IMR-90 (cell line): ENCODE measurements around the gene USP31. TPM values are rescaled to one million over a fixed set of nuclear protein-coding genes. Genes with fewer than 3 reads are reported as not detected.

Source experiments
- ATAC-seq: fragments of 200-7000 bp; cut with Tn5 transposase; 2 replicates; pipeline ENCODE4 v1.9.1; 2020; ENCODE audit warnings: low read depth, mild to moderate bottlenecking, moderate library complexity
- BruUV-seq: library from RNA; stranded (reverse); fragments of 400-500 nt; replicated peaks from 2 replicates; lab custom pipeline; 2021; lab: Mats Ljungman, UMichigan
- CTCF ChIA-PET: fragments of 300-600 bp; formaldehyde crosslinking; extraction: SDS; loops from one replicate; lab custom pipeline; 2021; ENCODE audit warnings: antibody characterized with exemption; lab: Yijun Ruan, JAX
- POLR2A ChIA-PET: fragments of 300-600 bp; sonication (Branson Sonifier 250); formaldehyde crosslinking; loops from one replicate; lab custom pipeline; 2022; ENCODE audit warnings: antibody characterized with exemption; ENCODE audit not compliant: unreplicated experiment; lab: Charles Lee
- DNase-seq: peaks from one replicate; pipeline ENCODE4 v3.0.0; 2013
- H2AFZ ChIP-seq: replicated peaks from 2 replicates; pipeline ENCODE3; 2013; ENCODE audit warnings: low read length, mild to moderate bottlenecking; ENCODE audit not compliant: poor library complexity
- H2AK5ac ChIP-seq: 2 replicates; pipeline ENCODE4 v1.6.1; 2013; ENCODE audit warnings: low read depth, low read length, inconsistent platforms
- H2AK9ac ChIP-seq: replicated peaks from 2 replicates; pipeline ENCODE3; 2013; ENCODE audit warnings: mild to moderate bottlenecking, low read depth, low read length, moderate library complexity; ENCODE audit not compliant: poor library complexity
- H2BK120ac ChIP-seq: 2 replicates; pipeline ENCODE4 v1.6.1; 2013; ENCODE audit warnings: low read depth, low read length, inconsistent platforms
- H2BK15ac ChIP-seq: 3 replicates; pipeline ENCODE4 v1.6.1; 2013; ENCODE audit warnings: low read depth, low read length, inconsistent platforms
- H2BK20ac ChIP-seq: 2 replicates; pipeline ENCODE4 v1.6.1; 2013; ENCODE audit warnings: low read depth, mild to moderate bottlenecking, inconsistent platforms, low read length, moderate library complexity
- H2BK5ac ChIP-seq: 2 replicates; pipeline ENCODE4 v1.6.1; 2013; ENCODE audit warnings: mild to moderate bottlenecking, low read depth, low read length, inconsistent platforms; ENCODE audit not compliant: poor library complexity, severe bottlenecking
- H3K14ac ChIP-seq: replicated peaks from 2 replicates; pipeline ENCODE4 v1.6.1; 2013; ENCODE audit warnings: low read depth, low read length, inconsistent platforms
- H3K18ac ChIP-seq: 2 replicates; pipeline ENCODE4 v1.6.1; 2013; ENCODE audit warnings: low read depth, low read length, control low read depth
- H3K23ac ChIP-seq: 2 replicates; pipeline ENCODE4 v1.6.1; 2013; ENCODE audit warnings: low read depth, low read length, inconsistent platforms
- H3K27ac ChIP-seq: 2 replicates; pipeline ENCODE4 v1.5.1; 2013; ENCODE audit warnings: mild to moderate bottlenecking, control low read depth, low read length; ENCODE audit not compliant: insufficient read depth
- H3K27me3 ChIP-seq: 2 replicates; pipeline ENCODE4 v1.6.1; 2013; ENCODE audit warnings: low read length; ENCODE audit not compliant: control insufficient read depth, insufficient read depth
- H3K36me3 ChIP-seq: 2 replicates; pipeline ENCODE4 v1.6.1; 2013; ENCODE audit warnings: low read length, mixed read lengths; ENCODE audit not compliant: control insufficient read depth, insufficient read depth
- H3K4ac ChIP-seq: 2 replicates; pipeline ENCODE4 v1.6.1; 2013; ENCODE audit warnings: low read depth, low read length, inconsistent platforms
- H3K4me1 ChIP-seq: 2 replicates; pipeline ENCODE4 v1.6.1; 2013; ENCODE audit warnings: low read length, mixed read lengths; ENCODE audit not compliant: control insufficient read depth, insufficient read depth
- H3K4me2 ChIP-seq: 2 replicates; pipeline ENCODE4 v1.6.1; 2013; ENCODE audit warnings: low read depth, mild to moderate bottlenecking, control low read depth, low read length, moderate library complexity
- H3K4me3 ChIP-seq: 2 replicates; pipeline ENCODE4 v1.5.1; 2013; ENCODE audit warnings: low read depth, mild to moderate bottlenecking, control low read depth, low read length, moderate library complexity; ENCODE audit not compliant: insufficient read depth
- H3K56ac ChIP-seq: 2 replicates; pipeline ENCODE4 v1.6.1; 2013; ENCODE audit warnings: low read length, inconsistent platforms; ENCODE audit not compliant: insufficient read depth; ENCODE audit errors: extremely low read depth
- H3K79me1 ChIP-seq, 2 experiments: 2 replicates each; pipeline ENCODE4 v1.6.1; 2013; ENCODE audit warnings: low read length in 2 of 2, inconsistent platforms in 1 of 2, low read depth in 1 of 2
- H3K9ac ChIP-seq: 2 replicates; pipeline ENCODE4 v1.6.1; 2013; ENCODE audit warnings: low read depth, low read length, control low read depth
- H3K9me1 ChIP-seq: 2 replicates; pipeline ENCODE4 v1.6.1; 2013; ENCODE audit warnings: low read length, inconsistent platforms; ENCODE audit not compliant: insufficient read depth
- H3K9me3 ChIP-seq: 2 replicates; pipeline ENCODE4 v1.6.1; 2013; ENCODE audit warnings: low read length; ENCODE audit not compliant: control insufficient read depth, insufficient read depth
- H4K20me1 ChIP-seq: 2 replicates; pipeline ENCODE4 v1.6.1; 2013; ENCODE audit warnings: low read length, inconsistent platforms; ENCODE audit not compliant: insufficient read depth
- H4K5ac ChIP-seq: 2 replicates; pipeline ENCODE4 v1.6.1; 2013; ENCODE audit warnings: mild to moderate bottlenecking, low read depth, low read length, control low read depth
- H4K8ac ChIP-seq, 2 experiments: 2 replicates each; pipeline ENCODE4 v1.6.1; 2013; ENCODE audit warnings: low read depth in 2 of 2, low read length in 2 of 2, control low read depth in 1 of 2, inconsistent platforms in 1 of 2
- H4K91ac ChIP-seq: 2 replicates; pipeline ENCODE4 v1.6.1; 2013; ENCODE audit warnings: low read depth, low read length, inconsistent platforms; ENCODE audit not compliant: insufficient read depth
- BHLHE40 ChIP-seq: fragments of 150-350 bp; IDR thresholded peaks from 2 replicates; pipeline ENCODE4 v1.6.1; 2016; ENCODE audit warnings: mild to moderate bottlenecking, low read depth, low read length
- CEBPB ChIP-seq: IDR thresholded peaks from 2 replicates; pipeline ENCODE4 v1.6.1; 2012; ENCODE audit warnings: low read depth, low read length, improper control_type of control experiment
- CHD1 ChIP-seq: IDR thresholded peaks from 2 replicates; pipeline ENCODE4 v1.6.1; 2012; ENCODE audit warnings: low read depth, low read length, improper control_type of control experiment
- FOS ChIP-seq: fragments of 150-350 bp; IDR thresholded peaks from 2 replicates; pipeline ENCODE4 v1.6.1; 2016; ENCODE audit warnings: low read depth, low read length
- MAFK ChIP-seq: IDR thresholded peaks from 2 replicates; pipeline ENCODE4 v1.6.1; 2012; ENCODE audit warnings: low read depth, low read length, improper control_type of control experiment
- MAZ ChIP-seq: IDR thresholded peaks from 2 replicates; pipeline ENCODE4 v1.6.1; 2012; ENCODE audit warnings: low read depth, mild to moderate bottlenecking, low read length, improper control_type of control experiment, moderate library complexity, borderline replicate concordance
- MXI1 ChIP-seq: IDR thresholded peaks from 2 replicates; pipeline ENCODE4 v1.6.1; 2012; ENCODE audit warnings: low read depth, mild to moderate bottlenecking, low read length, moderate library complexity, borderline replicate concordance
- NFE2L2 ChIP-seq: fragments of 150-350 bp; IDR thresholded peaks from 2 replicates; pipeline ENCODE4 v1.6.1; 2016; ENCODE audit warnings: low read depth, mild to moderate bottlenecking, low read length
- POLR2A ChIP-seq: IDR thresholded peaks from 2 replicates; pipeline ENCODE4 v1.6.1; 2012; ENCODE audit warnings: mild to moderate bottlenecking, low read depth, low read length
- RAD21 ChIP-seq: IDR thresholded peaks from 2 replicates; pipeline ENCODE4 v1.6.1; 2012; ENCODE audit warnings: low read length, improper control_type of control experiment
- RCOR1 ChIP-seq: IDR thresholded peaks from 2 replicates; pipeline ENCODE4 v1.6.1; 2012; ENCODE audit warnings: mild to moderate bottlenecking, low read length, improper control_type of control experiment; ENCODE audit not compliant: insufficient replicate concordance
- RFX5 ChIP-seq: IDR thresholded peaks from 2 replicates; pipeline ENCODE4 v1.8.0; 2012; ENCODE audit warnings: low read depth, mild to moderate bottlenecking, low read length, moderate library complexity
- SMC3 ChIP-seq: fragments of 150-350 bp; IDR thresholded peaks from 2 replicates; pipeline ENCODE4 v1.6.1; 2016; ENCODE audit warnings: low read depth, mild to moderate bottlenecking, antibody characterized with exemption, low read length, moderate library complexity
- WGBS, 2 experiments: methylation state at CpG; one replicate each; pipeline versions ENCODE4 v1.1.5 to v1.1.7; 2013; ENCODE audit warnings: missing lambda C conversion rate in 2 of 2; ENCODE audit not compliant: insufficient read length in 1 of 2; ENCODE audit errors: extremely low coverage in 2 of 2; 5-methylcytosine and 5-hydroxymethylcytosine counted together
- dilution Hi-C: fragments of 300-500 bp; cut with HindIII; formaldehyde crosslinking; loops from one replicate; pipeline ENCODE4 v1.14.3; 2018; ENCODE audit warnings: low sequenced_read_pairs; ENCODE audit not compliant: unreplicated experiment
- in situ Hi-C: fragments of 300-500 bp; cut with MboI; formaldehyde crosslinking; loops from 3 replicates; pipeline ENCODE4 v1.14.3; 2019; ENCODE audit warnings: low sequenced_read_pairs, inconsistent platforms, mixed read lengths
- intact Hi-C: fragments of 100-400 bp; cut with micrococcal nuclease; formaldehyde crosslinking; loops from 2 replicates; pipeline ENCODE4 v1.10.0; 2022
- polyA plus RNA-seq, 3 experiments: library from polyadenylated mRNA; depleted of rRNA; stranded (reverse); fragments of >200 nt; gene quantifications; 2 replicates each; pipeline ENCODE4 v1.2.3, GENCODE V29; 2012; ENCODE audit warnings: low replicate concordance in 1 of 3
- total RNA-seq: library from RNA; depleted of rRNA; stranded (reverse); fragments of >200 nt; gene quantifications from 2 replicates; pipeline ENCODE4 v1.2.3, GENCODE V29; 2012
- TF ChIP-seq, protein P1 (sequence below): fragments of 150-350 bp; IDR thresholded peaks from 2 replicates; pipeline ENCODE4 v1.6.1; 2017; ENCODE audit warnings: mild to moderate bottlenecking, antibody characterized with exemption, low read length, low read depth
- TF ChIP-seq, protein P2 (sequence below): fragments of 150-350 bp; IDR thresholded peaks from 2 replicates; pipeline ENCODE4 v1.6.1; 2016; ENCODE audit warnings: low read depth, mild to moderate bottlenecking, low read length, moderate library complexity, borderline replicate concordance
- TF ChIP-seq, protein P3 (sequence below): conservative IDR thresholded peaks from 2 replicates; pipeline ENCODE4 v1.5.1; 2012; ENCODE audit warnings: mild to moderate bottlenecking, low read depth, low read length, improper control_type of control experiment

Gene USP31
- total and polyA plus RNA-seq, 2 of the 4 experiments (the other 2 are of a cell fraction) = 2.9 to 3.4 TPM

DNA sequence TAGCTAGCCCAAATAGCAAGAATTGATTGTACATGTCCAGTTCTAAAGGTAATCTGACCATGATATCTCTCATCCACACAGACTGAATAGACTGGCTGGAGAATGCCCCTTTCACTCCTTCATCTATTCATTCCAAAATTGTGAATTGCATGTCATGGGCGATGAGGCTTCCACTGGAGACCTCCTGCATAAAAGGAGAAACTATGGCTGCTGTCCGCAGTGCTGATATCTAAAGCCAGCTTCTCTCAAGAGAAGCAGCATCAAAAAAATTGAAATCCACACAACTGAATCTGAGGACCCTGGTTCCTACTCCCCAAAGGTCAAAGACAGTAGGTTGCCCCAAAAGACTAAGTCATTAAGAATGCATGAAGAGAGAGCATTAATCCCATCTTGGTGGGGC lies 25.4 kb upstream of the USP31 start:
- ChIA-PET POLR2A (no interaction called here), CTCF (no interaction called here)
- Histone ChIP-seq H2BK120ac (no peak overlapping the region), H3K4me3 (no peak overlapping the region), H2AK5ac (no peak overlapping the region), H4K91ac (no peak overlapping the region), H2AK9ac (no peak overlapping the region), H4K5ac (no peak overlapping the region), H4K8ac (no peak overlapping the region), H3K9me3 (no peaks in the 10 kb centered on the region), H4K20me1 (no peaks in the 10 kb centered on the region), H3K27me3 (no peaks in the 10 kb centered on the region), H3K4me2 (no peak overlapping the region), H3K4me1 (no peaks in the 10 kb centered on the region), H3K18ac (no peak overlapping the region), H3K56ac (no peak overlapping the region), H3K27ac (no peak overlapping the region), H2BK20ac (no peak overlapping the region), H3K9me1 (no peaks in the 10 kb centered on the region), H2BK5ac (no peak overlapping the region), H3K36me3 (no peaks in the 10 kb centered on the region), H3K9ac (no peak overlapping the region), H3K14ac (no peak overlapping the region), H3K4ac (no peak overlapping the region), H2AFZ (no peak overlapping the region), H3K79me1 (no peaks in the 10 kb centered on the region), H2BK15ac (no peak overlapping the region), H3K23ac (no peak overlapping the region)
- dilution Hi-C loops (no loop called here), in situ Hi-C loops (no loop called here), intact Hi-C loops (no loop called here)
- WGBS, 2 experiments = no CpG with 5 or more reads among the region's 2 CpGs
- BruUV-seq = no TSS peak
- TF ChIP-seq MAFK (no peak), CEBPB (no peak), NFE2L2 (no peak), BHLHE40 (no peak), RAD21 (no peak), RCOR1 (no peak), MXI1 (no peak), POLR2A (no peak), CHD1 (no peak), SMC3 (no peak), MAZ (no peak), RFX5 (no peak), FOS (no peak)
- TF ChIP-seq, protein P1, sequence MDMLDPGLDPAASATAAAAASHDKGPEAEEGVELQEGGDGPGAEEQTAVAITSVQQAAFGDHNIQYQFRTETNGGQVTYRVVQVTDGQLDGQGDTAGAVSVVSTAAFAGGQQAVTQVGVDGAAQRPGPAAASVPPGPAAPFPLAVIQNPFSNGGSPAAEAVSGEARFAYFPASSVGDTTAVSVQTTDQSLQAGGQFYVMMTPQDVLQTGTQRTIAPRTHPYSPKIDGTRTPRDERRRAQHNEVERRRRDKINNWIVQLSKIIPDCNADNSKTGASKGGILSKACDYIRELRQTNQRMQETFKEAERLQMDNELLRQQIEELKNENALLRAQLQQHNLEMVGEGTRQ = no peak
- TF ChIP-seq, protein P2, sequence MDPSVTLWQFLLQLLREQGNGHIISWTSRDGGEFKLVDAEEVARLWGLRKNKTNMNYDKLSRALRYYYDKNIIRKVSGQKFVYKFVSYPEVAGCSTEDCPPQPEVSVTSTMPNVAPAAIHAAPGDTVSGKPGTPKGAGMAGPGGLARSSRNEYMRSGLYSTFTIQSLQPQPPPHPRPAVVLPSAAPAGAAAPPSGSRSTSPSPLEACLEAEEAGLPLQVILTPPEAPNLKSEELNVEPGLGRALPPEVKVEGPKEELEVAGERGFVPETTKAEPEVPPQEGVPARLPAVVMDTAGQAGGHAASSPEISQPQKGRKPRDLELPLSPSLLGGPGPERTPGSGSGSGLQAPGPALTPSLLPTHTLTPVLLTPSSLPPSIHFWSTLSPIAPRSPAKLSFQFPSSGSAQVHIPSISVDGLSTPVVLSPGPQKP = no peak
- TF ChIP-seq, protein P3, sequence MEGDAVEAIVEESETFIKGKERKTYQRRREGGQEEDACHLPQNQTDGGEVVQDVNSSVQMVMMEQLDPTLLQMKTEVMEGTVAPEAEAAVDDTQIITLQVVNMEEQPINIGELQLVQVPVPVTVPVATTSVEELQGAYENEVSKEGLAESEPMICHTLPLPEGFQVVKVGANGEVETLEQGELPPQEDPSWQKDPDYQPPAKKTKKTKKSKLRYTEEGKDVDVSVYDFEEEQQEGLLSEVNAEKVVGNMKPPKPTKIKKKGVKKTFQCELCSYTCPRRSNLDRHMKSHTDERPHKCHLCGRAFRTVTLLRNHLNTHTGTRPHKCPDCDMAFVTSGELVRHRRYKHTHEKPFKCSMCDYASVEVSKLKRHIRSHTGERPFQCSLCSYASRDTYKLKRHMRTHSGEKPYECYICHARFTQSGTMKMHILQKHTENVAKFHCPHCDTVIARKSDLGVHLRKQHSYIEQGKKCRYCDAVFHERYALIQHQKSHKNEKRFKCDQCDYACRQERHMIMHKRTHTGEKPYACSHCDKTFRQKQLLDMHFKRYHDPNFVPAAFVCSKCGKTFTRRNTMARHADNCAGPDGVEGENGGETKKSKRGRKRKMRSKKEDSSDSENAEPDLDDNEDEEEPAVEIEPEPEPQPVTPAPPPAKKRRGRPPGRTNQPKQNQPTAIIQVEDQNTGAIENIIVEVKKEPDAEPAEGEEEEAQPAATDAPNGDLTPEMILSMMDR = no peak
- peak; percentile 5 for DNase-seq
- ATAC-seq = no peak
